MG63 (cell line): ENCODE results near the gene RASL12. TPM values are rescaled to one million over a fixed set of nuclear protein-coding genes. Genes with fewer than 3 reads are reported as not detected.
A peak's percentile ranks its signal among the peaks of the same experiment; 100 is the strongest.
"Not testable (repeated sequence)": the region's sequence is repeated elsewhere in the genome, so short reads cannot be mapped to it uniquely, and the experiment has no call there.

ENCODE experiments used
- DNase-seq: peaks from one replicate; pipeline ENCODE4 v3.0.0-alpha.2; 2020
- H3K27me3 ChIP-seq: fragments of 250-450 bp; sonication (Bioruptor Pico); 2 replicates; pipeline ENCODE4 v1.5.1; 2020; ENCODE audit warnings: mild to moderate bottlenecking, moderate library complexity
- H3K36me3 ChIP-seq: fragments of 250-450 bp; sonication (Bioruptor Pico); 2 replicates; pipeline ENCODE4 v1.5.1; 2020; ENCODE audit warnings: mild to moderate bottlenecking, moderate library complexity
- H3K4me3 ChIP-seq: fragments of 250-450 bp; sonication (Bioruptor Pico); 2 replicates; pipeline ENCODE4 v1.5.1; 2020; ENCODE audit warnings: mild to moderate bottlenecking, moderate library complexity
- H3K9me3 ChIP-seq: fragments of 250-450 bp; sonication (Bioruptor Pico); 2 replicates; pipeline ENCODE4 v1.5.1; 2020; ENCODE audit warnings: mild to moderate bottlenecking, moderate library complexity
- total RNA-seq: library from RNA; depleted of rRNA; stranded (reverse); fragments of >200 nt; shearing (Covaris generic); gene quantifications from 2 replicates; pipeline ENCODE4 v1.2.3, GENCODE V29; 2014; ENCODE audit warnings: low replicate concordance

The RASL12 gene
- total RNA-seq, 1 experiment from 2014 or later, result 4.7 TPM

- Histone ChIP-seq H3K9me3 (no peaks in the 10 kb centered on the region), H3K4me3 (no peak overlapping the region), H3K36me3 (no peaks in the 10 kb centered on the region), H3K27me3 (no peaks in the 10 kb centered on the region)
- no peak for DNase-seq
These were observed 16.5 kb downstream of the RASL12 start for GRCh38 chr15:65051266-65051665.

- Histone ChIP-seq H3K27me3 (no peaks in the 10 kb centered on the region), H3K4me3 (no peak overlapping the region), H3K36me3 (no peaks in the 10 kb centered on the region), H3K9me3 (no peaks in the 10 kb centered on the region)
- no peak for DNase-seq
These were observed 17.5 kb downstream of the RASL12 start for GRCh38 chr15:65050270-65050669.

GRCh38 chr15:65049418-65049840, 18.4 kb downstream of the RASL12 start:
- H3K9me3 ChIP-seq, result no peaks in the 10 kb centered on the region
- H3K27me3 ChIP-seq, result no peaks in the 10 kb centered on the region
- no peak for DNase-seq
- H3K36me3 ChIP-seq, result no peaks in the 10 kb centered on the region
- no peak overlapping the region for H3K4me3 ChIP-seq

- Histone ChIP-seq H3K36me3 (no peaks in the 10 kb centered on the region), H3K9me3 (no peaks in the 10 kb centered on the region), H3K27me3 (no peaks in the 10 kb centered on the region), H3K4me3 (no peak overlapping the region)
- DNase-seq, result no peak
These were observed 19.6 kb downstream of the RASL12 start for GRCh38 chr15:65048241-65048640.

GRCh38 chr15:65044724-65045481, 22.9 kb downstream of the RASL12 start, which contains the start of gene SLC51B:
Gene SLC51B, plus strand, starts transcription at chr15:65045387. Its CDS starts 4,618 bp downstream, at chr15:65050005.
- Histone ChIP-seq H3K9me3 (no peaks in the 10 kb centered on the region), H3K4me3 (no peak within 1 kb of the TSS), H3K27me3 (no peaks in the 10 kb centered on the region), H3K36me3 (no peaks in the 10 kb centered on the region)
- DNase-seq, result peak; percentile 51

- H3K9me3 ChIP-seq, H3K4me3 ChIP-seq, H3K27me3 ChIP-seq, H3K36me3 ChIP-seq: not testable (repeated sequence)
- DNase-seq, result peak; percentile 83
These were observed 23.6 kb downstream of the RASL12 start for GRCh38 chr15:65044218-65044617.

- Histone ChIP-seq H3K36me3 (no peaks in the 10 kb centered on the region), H3K4me3 (no peak overlapping the region), H3K27me3 (no peaks in the 10 kb centered on the region), H3K9me3 (no peaks in the 10 kb centered on the region)
- DNase-seq, result peak; percentile 61
These were observed 24.9 kb downstream of the RASL12 start for GRCh38 chr15:65042776-65043327.

GRCh38 chr15:65041787-65042186, 26.0 kb downstream of the RASL12 start:
- H3K9me3 ChIP-seq, result no peaks in the 10 kb centered on the region
- no peak for DNase-seq
- H3K36me3 ChIP-seq, result no peaks in the 10 kb centered on the region
- H3K27me3 ChIP-seq, result no peaks in the 10 kb centered on the region
- no peak overlapping the region for H3K4me3 ChIP-seq

- H3K36me3 ChIP-seq, result no peaks in the 10 kb centered on the region
These were observed 27.3 kb downstream of the RASL12 start for GRCh38 chr15:65040461-65040860.

GRCh38 chr15:65038836-65039235, 29.0 kb downstream of the RASL12 start:
- no peak overlapping the region for H3K4me3 ChIP-seq
- H3K27me3 ChIP-seq, result no peaks in the 10 kb centered on the region
- no peak for DNase-seq
- no peaks in the 10 kb centered on the region for H3K36me3 ChIP-seq
- H3K9me3 ChIP-seq, result no peaks in the 10 kb centered on the region

More at GRCh38 chr15:65040461-65040860, 27.3 kb downstream of the RASL12 start:
- no peak overlapping the region for H3K4me3 ChIP-seq
- no peaks in the 10 kb centered on the region for H3K27me3 ChIP-seq
- H3K9me3 ChIP-seq, result no peaks in the 10 kb centered on the region
- DNase-seq, result no peak

GRCh38 chr15:65038428-65038827, 29.4 kb downstream of the RASL12 start:
- no peak for DNase-seq
- Histone ChIP-seq H3K4me3 (no peak overlapping the region), H3K27me3 (no peaks in the 10 kb centered on the region), H3K9me3 (no peaks in the 10 kb centered on the region), H3K36me3 (no peaks in the 10 kb centered on the region)

GRCh38 chr15:65037309-65037708, 30.5 kb downstream of the RASL12 start:
- H3K9me3 ChIP-seq, result no peaks in the 10 kb centered on the region
- no peaks in the 10 kb centered on the region for H3K36me3 ChIP-seq
- no peaks in the 10 kb centered on the region for H3K27me3 ChIP-seq
- no peak for DNase-seq
- no peak overlapping the region for H3K4me3 ChIP-seq

GRCh38 chr15:65034719-65035118, 33.1 kb downstream of the RASL12 start:
- H3K9me3 ChIP-seq, result no peaks in the 10 kb centered on the region
- H3K4me3 ChIP-seq, result no peak overlapping the region
- H3K27me3 ChIP-seq, result no peaks in the 10 kb centered on the region
- no peak for DNase-seq
- H3K36me3 ChIP-seq, result no peaks in the 10 kb centered on the region

- no peaks in the 10 kb centered on the region for H3K36me3 ChIP-seq
- H3K9me3 ChIP-seq, result no peaks in the 10 kb centered on the region
- DNase-seq, result no peak
- no peaks in the 10 kb centered on the region for H3K27me3 ChIP-seq
- no peak overlapping the region for H3K4me3 ChIP-seq
These were observed 34.0 kb downstream of the RASL12 start for GRCh38 chr15:65033659-65034269.

GRCh38 chr15:65032801-65033537, 34.8 kb downstream of the RASL12 start:
- Histone ChIP-seq H3K36me3 (no peaks in the 10 kb centered on the region), H3K27me3 (no peaks in the 10 kb centered on the region), H3K4me3 (no peak overlapping the region), H3K9me3 (no peaks in the 10 kb centered on the region)
- DNase-seq, result peak; percentile 60

- no peaks in the 10 kb centered on the region for H3K9me3 ChIP-seq
- H3K27me3 ChIP-seq, result no peaks in the 10 kb centered on the region
- H3K36me3 ChIP-seq, result peaks cover 22% of the 10 kb centered on the region
- H3K4me3 ChIP-seq, result peak overlapping the region; percentile 62
- DNase-seq, result no peak
These were observed 38.0 kb downstream of the RASL12 start for GRCh38 chr15:65029736-65030208.
